ENCODE data around the gene PSMC3IP.

PSMC3IP gene

GRCh38 chr17:42585353-42585752, 7.8 kb upstream of the PSMC3IP start:
- DNase-seq (ENCODE audit: low read depth), result peak; percentile 43

- no peak for DNase-seq (ENCODE audit: low read depth)
These were observed 7.4 kb upstream of the PSMC3IP start for GRCh38 chr17:42584880-42585279.

DNA sequence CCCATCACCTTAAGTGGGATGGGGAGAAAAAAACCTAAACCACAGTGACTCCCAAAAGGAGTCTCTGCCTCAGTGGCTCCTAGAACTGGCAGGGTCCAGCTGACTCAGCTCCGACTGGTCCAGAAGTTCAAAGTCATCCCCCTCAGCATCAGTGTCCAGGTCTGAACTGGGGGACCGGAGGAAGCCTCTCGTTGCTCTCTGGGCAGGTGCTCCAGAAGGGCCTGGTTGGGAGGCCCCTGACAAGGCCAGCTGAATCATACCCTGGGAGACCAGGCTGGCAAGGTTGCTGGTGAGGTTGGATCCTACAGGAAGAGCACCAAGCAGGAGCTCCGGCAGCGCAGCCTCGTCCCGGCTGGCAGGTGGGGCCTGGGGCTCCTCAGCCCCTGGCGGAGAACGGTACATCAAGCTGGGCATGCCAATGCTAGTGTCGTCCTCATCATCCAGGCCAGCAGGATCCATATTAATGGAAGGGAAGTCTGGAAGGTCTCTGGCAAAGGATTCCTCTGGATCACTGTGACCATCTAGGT, 4.3 kb upstream of the PSMC3IP start:
- no peak for DNase-seq (ENCODE audit: low read depth)

DNA sequence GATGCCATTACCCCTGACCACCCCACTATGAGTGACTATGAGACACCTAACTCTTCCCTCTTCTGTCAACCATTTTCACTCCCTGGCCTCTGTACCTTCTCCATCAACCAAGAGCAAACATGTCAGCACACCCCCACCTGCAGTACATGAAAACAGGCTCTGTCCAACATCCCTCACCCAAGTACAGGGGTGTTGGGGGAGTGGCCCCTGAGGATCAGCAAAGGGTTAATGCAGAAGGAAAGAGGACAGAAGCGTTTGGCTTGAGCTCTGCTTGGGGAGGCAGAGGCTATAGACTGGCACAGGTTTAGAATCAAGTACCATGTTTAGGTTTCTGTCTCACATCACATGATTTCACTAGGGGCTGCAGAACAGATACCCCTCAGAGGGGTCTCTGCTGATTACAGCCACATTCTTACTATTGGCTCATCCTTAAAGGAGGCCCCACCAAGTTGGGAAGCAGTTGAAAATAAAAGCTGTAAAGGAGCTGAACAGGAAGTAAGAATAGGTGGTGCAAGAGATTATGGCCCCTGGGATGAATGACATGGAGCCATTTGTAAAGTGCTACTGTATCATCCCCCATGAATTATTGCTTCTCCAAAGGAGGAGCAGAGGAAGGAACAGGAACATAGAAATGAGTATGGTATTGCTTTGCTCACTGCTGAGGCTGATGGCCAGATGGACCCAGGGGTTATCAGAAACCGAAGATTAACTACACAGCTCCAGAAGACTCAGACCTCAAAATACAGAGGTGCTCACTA, 2.4 kb upstream of the PSMC3IP start:
- DNase-seq (ENCODE audit: low read depth), result no peak

GRCh38 chr17:42578282-42578869, 847 bp upstream of the PSMC3IP start:
- DNase-seq (ENCODE audit: low read depth), result peak; percentile 64

GRCh38 chr17:42577140-42577531, 393 bp downstream of the PSMC3IP start:
- no peak for DNase-seq (ENCODE audit: low read depth)

- no peak for DNase-seq (ENCODE audit: low read depth)
These were observed 3.1 kb downstream of the PSMC3IP start for GRCh38 chr17:42574463-42574862.

DNA sequence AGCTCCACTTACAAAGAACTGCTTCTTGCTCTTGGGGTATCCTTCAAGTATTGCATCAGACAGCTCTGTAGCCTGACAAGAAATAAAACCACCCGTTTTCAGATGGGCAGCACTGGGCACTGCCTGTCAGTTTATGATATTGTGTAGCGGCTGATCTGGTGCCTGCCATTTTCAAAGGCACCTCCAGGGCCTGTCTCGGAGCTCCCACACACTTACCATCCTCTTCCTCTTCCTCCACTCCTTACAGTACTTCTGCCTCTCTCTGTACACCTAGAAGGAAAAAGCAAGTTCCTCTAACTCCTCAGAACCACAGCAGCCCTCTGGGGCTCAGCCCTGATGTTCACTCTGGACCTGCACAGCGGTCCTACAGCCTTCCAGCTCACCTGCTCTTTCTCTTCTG, 4.4 kb downstream of the PSMC3IP start:
- DNase-seq (ENCODE audit: low read depth), result no peak

- no peak for DNase-seq (ENCODE audit: low read depth)
These were observed 5.9 kb downstream of the PSMC3IP start for GRCh38 chr17:42571435-42572225.

- no peak for DNase-seq (ENCODE audit: low read depth)
These were observed 9.0 kb downstream of the PSMC3IP start for GRCh38 chr17:42568341-42569111.

- DNase-seq (ENCODE audit: low read depth), result peak; percentile 79
These were observed 10.5 kb downstream of the PSMC3IP start, which contains the start of gene MLX for GRCh38 chr17:42566883-42567573. TSS of gene MLX (plus strand) at chr17:42567100. CDS start at chr17:42567125, 25 bp downstream.

DNA sequence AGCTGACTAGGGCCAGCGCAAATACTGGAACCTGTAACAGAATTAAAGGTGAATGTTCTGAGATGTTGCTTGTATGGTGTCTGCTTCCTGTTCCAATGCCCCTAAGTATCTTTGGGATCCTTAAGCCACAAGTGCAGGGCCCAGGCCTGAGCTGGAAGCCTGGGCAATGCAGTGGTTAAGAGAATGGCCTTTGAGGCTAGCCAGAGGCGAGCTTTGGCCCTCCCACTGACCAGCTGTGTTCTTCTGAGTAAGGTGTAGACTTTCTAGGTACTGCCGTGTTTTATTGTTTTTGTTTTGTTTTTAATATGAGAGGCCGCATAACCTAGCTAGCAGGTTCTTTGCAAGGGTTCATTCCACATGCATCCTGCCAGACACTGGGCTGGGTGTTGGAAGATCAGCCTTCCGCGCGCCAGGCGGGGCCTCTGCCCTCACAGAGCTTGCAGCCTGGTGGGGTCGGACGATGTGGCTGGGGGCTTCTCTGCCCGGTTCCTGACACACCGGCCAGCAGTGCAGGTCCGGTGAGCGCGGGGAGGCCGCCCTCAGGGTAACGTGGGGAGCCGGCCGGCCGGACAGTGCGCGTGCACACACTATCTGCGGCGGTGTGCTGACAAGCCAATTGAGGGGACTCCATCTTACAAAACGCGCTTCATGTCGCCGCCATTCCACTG, 11.2 kb downstream of the PSMC3IP start:
- DNase-seq (ENCODE audit: low read depth), result no peak

GRCh38 chr17:42565523-42566214, 11.9 kb downstream of the PSMC3IP start:
- no peak for DNase-seq (ENCODE audit: low read depth)

- no peak for DNase-seq (ENCODE audit: low read depth)
These were observed 12.6 kb downstream of the PSMC3IP start for GRCh38 chr17:42564815-42565522.

DNA sequence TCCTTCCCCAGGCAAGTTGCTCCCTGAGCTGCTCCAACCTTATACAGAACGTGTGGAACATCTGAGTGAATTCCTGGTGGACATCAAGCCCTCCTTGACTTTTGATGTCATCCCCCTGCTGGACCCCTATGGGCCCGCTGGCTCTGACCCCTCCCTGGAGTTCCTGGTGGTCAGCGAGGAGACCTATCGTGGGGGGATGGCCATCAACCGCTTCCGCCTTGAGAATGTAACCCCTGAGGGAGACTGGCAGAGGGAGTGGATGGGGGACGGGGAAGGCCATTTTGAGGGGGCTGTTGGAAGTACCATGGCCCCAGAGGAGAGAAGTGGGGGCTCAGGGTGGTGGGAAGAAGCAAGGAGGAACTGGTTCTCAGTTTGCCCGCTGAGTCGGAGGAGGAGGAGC, 13.6 kb downstream of the PSMC3IP start:
- DNase-seq (ENCODE audit: low read depth), result no peak

DNA sequence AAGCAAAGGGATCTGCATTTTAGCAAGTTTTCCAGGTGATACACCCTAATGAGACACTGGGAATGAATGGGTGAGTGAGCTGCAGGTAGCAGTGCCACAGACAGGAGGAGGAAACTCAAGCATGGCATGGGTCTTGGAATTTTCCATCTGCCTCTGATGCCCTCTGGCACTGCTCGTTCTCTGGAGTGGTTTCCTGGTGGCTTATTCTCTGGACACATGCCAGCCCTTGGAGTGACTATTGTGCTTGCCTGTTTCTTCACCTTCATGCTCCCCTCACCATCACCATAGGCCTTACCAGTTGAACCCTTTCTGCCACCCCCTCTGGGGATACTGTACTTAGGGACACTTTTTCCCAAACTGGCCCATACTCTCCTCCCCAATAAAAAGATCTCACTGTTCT, 14.0 kb downstream of the PSMC3IP start:
- DNase-seq (ENCODE audit: low read depth), result no peak

DNA sequence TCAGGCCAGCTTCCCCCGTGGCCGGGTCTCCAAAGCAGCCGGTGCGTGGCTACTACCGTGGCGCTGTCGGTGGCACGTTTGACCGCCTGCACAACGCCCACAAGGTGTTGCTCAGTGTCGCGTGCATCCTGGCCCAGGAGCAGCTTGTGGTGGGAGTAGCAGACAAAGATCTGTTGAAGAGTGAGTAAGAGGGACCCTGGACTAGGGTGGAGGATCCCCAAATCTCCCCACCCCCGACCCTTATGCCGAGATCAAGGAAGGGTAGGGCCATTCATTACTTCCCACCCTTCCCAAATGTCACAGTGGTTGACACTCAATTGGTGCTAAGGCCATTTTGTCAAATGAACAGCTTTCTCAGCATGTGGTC, 14.4 kb downstream of the PSMC3IP start:
- no peak for DNase-seq (ENCODE audit: low read depth)

- peak; percentile 51 for DNase-seq (ENCODE audit: low read depth)
These were observed 15.0 kb downstream of the PSMC3IP start for GRCh38 chr17:42562388-42563142.

GRCh38 chr17:42561897-42562387, 15.6 kb downstream of the PSMC3IP start, which contains the start of gene COASY:
TSS of gene COASY (plus strand) at chr17:42562148. CDS start at chr17:42562623, 475 bp downstream.
- peak; percentile 97 for DNase-seq (ENCODE audit: low read depth)

Data from iris pigment epithelial cell (primary cell).